ENCODE data around the gene VWA3B.
"Not testable (repeated sequence)": the region's sequence is repeated elsewhere in the genome, so short reads cannot be mapped to it uniquely, and the experiment has no call there.

The VWA3B gene

DNA sequence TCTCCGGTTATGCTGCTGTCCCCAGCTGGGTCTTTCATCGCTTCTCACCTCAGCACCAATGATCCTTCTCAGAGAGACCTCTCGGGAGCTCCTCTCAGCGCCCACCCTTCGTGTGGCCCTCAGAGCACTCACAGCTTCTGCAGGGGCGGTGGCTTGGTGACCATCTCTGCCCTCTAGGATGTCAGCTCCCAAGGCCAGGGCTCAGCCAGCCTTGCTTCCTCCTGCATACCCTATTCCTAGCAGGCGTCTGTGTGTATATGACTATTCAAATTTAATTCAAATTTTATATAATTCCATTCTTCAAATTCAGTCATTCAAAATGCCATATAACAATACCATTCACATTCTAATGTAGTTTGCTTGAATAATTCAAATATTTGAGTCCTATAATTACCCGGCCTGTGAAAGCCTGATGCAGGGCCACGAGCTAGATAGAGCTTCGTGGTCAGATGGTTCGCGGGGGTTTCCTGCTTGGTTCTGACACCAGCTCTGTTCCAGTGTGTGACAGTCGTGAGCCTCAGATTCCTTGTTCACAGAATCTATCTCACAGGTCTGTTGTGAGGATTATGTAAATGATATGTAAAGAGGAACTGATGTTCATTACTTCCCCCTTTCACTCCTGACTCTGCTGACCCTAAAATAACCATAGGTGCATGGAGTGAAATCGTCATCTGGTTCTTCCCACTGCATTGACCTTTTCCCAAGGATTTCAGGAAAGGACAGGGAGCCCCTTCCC lies 165.2 kb downstream of the VWA3B start:
- Histone ChIP-seq H3K36me3 (replicated peaks) (no peaks in the 10 kb centered on the region), H3K4me3 (ENCODE audit: low read depth, low read length) (no peak overlapping the region), H3K27ac (no peak overlapping the region), H3K27me3 (replicated peaks) (no peaks in the 10 kb centered on the region)
- DNase-seq = no peak
- in situ Hi-C loops (cut with HindIII; ENCODE audit: low pct_ligation_motif_present, low sequenced_read_pairs) = no loop called here
- TF ChIP-seq, protein P1, sequence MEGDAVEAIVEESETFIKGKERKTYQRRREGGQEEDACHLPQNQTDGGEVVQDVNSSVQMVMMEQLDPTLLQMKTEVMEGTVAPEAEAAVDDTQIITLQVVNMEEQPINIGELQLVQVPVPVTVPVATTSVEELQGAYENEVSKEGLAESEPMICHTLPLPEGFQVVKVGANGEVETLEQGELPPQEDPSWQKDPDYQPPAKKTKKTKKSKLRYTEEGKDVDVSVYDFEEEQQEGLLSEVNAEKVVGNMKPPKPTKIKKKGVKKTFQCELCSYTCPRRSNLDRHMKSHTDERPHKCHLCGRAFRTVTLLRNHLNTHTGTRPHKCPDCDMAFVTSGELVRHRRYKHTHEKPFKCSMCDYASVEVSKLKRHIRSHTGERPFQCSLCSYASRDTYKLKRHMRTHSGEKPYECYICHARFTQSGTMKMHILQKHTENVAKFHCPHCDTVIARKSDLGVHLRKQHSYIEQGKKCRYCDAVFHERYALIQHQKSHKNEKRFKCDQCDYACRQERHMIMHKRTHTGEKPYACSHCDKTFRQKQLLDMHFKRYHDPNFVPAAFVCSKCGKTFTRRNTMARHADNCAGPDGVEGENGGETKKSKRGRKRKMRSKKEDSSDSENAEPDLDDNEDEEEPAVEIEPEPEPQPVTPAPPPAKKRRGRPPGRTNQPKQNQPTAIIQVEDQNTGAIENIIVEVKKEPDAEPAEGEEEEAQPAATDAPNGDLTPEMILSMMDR (IDR thresholded peaks at IDR 0.05; ENCODE audit: low read depth, low read length, missing control alignments) = no peak

DNA sequence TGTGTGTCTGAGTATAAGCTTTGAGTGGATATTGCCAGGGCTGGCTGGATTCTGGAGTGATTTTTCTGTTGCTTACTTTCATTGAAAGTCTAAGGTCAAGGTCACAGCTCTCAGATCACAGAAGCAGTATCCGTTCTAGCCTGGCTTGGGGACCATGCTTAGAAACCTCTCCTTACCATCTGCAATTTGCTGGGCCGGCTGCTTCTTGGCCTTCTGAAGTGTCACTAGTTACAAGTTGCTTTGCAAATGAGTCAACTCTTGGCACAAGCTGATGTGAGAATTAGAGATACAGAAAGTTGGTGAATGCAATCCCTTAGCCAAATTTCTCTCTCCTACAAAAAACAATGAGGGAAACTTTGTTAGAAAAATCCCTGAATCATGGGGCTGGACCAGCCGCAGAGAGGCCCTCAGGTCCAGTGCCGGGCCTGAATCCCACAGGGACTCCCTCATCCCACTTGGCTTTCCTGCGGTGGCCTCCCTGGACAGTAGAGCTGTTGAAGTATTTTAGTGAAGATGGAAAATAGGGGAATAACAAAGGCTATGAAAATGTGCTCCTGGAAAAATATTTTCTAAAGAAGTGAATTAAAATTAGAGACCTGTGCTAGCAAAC lies 166.6 kb downstream of the VWA3B start:
- in situ Hi-C loops (cut with HindIII; ENCODE audit: low pct_ligation_motif_present, low sequenced_read_pairs) = no loop called here

GRCh38 chr2:98254504-98255059 lies 167.6 kb downstream of the VWA3B start:
- no peak for DNase-seq
- no peaks in the 10 kb centered on the region for H3K27me3 ChIP-seq (replicated peaks)
- in situ Hi-C loops (cut with HindIII; ENCODE audit: low pct_ligation_motif_present, low sequenced_read_pairs) = no loop called here
- TF ChIP-seq, protein P1 (IDR thresholded peaks at IDR 0.05; ENCODE audit: low read depth, low read length, missing control alignments) = no peak
- no peak overlapping the region for H3K27ac ChIP-seq
- no peaks in the 10 kb centered on the region for H3K36me3 ChIP-seq (replicated peaks)
- no peak overlapping the region for H3K4me3 ChIP-seq (ENCODE audit: low read depth, low read length)

More for the DNA sequence above, 166.6 kb downstream of the VWA3B start:
- Histone ChIP-seq H3K4me3 (ENCODE audit: low read depth, low read length) (no peak overlapping the region), H3K36me3 (replicated peaks) (no peaks in the 10 kb centered on the region), H3K27ac (no peak overlapping the region), H3K27me3 (replicated peaks) (no peaks in the 10 kb centered on the region)
- DNase-seq = no peak
- TF ChIP-seq, protein P1 (IDR thresholded peaks at IDR 0.05; ENCODE audit: low read depth, low read length, missing control alignments) = no peak

DNA sequence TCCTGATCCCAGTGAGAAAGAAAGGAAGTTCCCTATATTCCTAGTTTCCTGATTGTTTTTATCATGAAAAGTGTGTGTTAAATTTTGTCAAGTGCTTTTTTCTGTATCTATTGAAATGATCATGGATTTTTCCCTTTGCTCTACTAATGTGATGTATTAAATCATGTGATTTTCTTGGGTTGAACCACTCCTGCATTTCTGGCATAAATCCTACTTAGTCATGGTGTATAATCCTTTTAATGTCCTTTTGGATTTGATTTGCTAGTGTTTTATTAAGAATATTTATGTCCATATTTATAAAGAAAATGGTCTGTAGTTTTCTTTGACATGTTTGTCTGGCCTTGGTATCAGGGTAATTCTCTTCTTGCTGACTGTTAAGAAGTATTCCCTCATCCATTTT lies 171.9 kb downstream of the VWA3B start:
- TF ChIP-seq, protein P1 (IDR thresholded peaks at IDR 0.05; ENCODE audit: low read depth, low read length, missing control alignments) = no peak

GRCh38 chr2:98263362-98263761 lies 176.4 kb downstream of the VWA3B start:
- H3K27ac ChIP-seq = no peak overlapping the region
- H3K27me3 ChIP-seq (replicated peaks) = no peaks in the 10 kb centered on the region
- DNase-seq = no peak
- TF ChIP-seq, protein P1 (IDR thresholded peaks at IDR 0.05; ENCODE audit: low read depth, low read length, missing control alignments) = no peak
- in situ Hi-C loops (cut with HindIII; ENCODE audit: low pct_ligation_motif_present, low sequenced_read_pairs) = no loop called here
- no peak overlapping the region for H3K4me3 ChIP-seq (ENCODE audit: low read depth, low read length)
- H3K36me3 ChIP-seq (replicated peaks) = no peaks in the 10 kb centered on the region

More for the DNA sequence above, 171.9 kb downstream of the VWA3B start:
- in situ Hi-C loops (cut with HindIII; ENCODE audit: low pct_ligation_motif_present, low sequenced_read_pairs) = no loop called here
- Histone ChIP-seq H3K36me3 (replicated peaks) (no peaks in the 10 kb centered on the region), H3K4me3 (ENCODE audit: low read depth, low read length) (no peak overlapping the region), H3K27me3 (replicated peaks) (no peaks in the 10 kb centered on the region), H3K27ac (no peak overlapping the region)
- no peak for DNase-seq

DNA sequence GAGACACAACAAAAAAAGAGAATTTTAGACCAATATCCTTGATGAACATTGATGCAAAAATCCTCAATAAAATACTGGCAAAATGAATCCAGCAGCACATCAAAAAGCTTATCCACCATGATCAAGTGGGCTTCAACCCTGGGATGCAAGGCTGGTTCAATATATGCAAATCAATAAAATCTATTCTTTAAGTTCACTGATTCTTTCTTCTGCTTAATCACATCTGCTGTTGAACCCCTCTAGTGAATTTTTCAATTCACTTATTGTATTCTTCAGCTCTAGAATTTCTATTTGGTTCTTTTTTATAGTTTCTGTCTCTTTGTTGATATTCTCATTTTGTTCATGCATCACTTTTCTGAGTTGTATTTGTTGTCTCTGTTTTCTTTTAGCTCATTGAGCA lies 181.3 kb downstream of the VWA3B start:
- H3K36me3 ChIP-seq (replicated peaks); H3K27ac ChIP-seq; DNase-seq; in situ Hi-C loops (cut with HindIII; ENCODE audit: low pct_ligation_motif_present, low sequenced_read_pairs); H3K4me3 ChIP-seq (ENCODE audit: low read depth, low read length); H3K27me3 ChIP-seq (replicated peaks): not testable (repeated sequence)

All from brain microvascular endothelial cell (primary cell).